Nephron progenitor cell (in vitro differentiated cells): ENCODE data around the gene SEH1L.

ENCODE experiments used
- DNase-seq: peaks from one replicate; pipeline ENCODE4 v3.0.0; 2021
- H3K27ac Mint-ChIP-seq: 2 replicates; pipeline ENCODE4 v1.8.0; 2021; ENCODE audit warnings: mild to moderate bottlenecking, moderate library complexity, mixed read lengths
- H3K27me3 Mint-ChIP-seq: 2 replicates; pipeline ENCODE4 v1.8.0; 2021; ENCODE audit warnings: mild to moderate bottlenecking, low read depth, mixed read lengths; ENCODE audit not compliant: poor library complexity
- H3K36me3 Mint-ChIP-seq: 2 replicates; pipeline ENCODE4 v1.8.0; 2021; ENCODE audit warnings: low read depth, mixed read lengths
- H3K4me1 Mint-ChIP-seq: 2 replicates; pipeline ENCODE4 v1.8.0; 2021; ENCODE audit warnings: mixed read lengths
- H3K4me3 Mint-ChIP-seq: 2 replicates; pipeline ENCODE4 v1.8.0; 2021; ENCODE audit warnings: mild to moderate bottlenecking, moderate library complexity, mixed read lengths
- H3K9me3 Mint-ChIP-seq: 2 replicates; pipeline ENCODE4 v1.8.0; 2021; ENCODE audit warnings: mild to moderate bottlenecking, moderate library complexity, mixed read lengths
- CTCF ChIP-seq: fragments of 200-600 bp; sonication (generic); IDR thresholded peaks from 2 replicates; pipeline ENCODE4 v1.5.0; 2021; ENCODE audit warnings: antibody characterized with exemption

SEH1L gene

GRCh38 chr18:12907258-12907925 lies 40.4 kb upstream of the SEH1L start:
- peaks cover 6% of the 10 kb centered on the region for H3K27me3 Mint-ChIP-seq
- H3K4me3 Mint-ChIP-seq: no peak overlapping the region
- no peak overlapping the region for H3K27ac Mint-ChIP-seq
- peaks cover 12% of the 10 kb centered on the region for H3K4me1 Mint-ChIP-seq
- DNase-seq: no peak
- H3K9me3 Mint-ChIP-seq: peaks cover 3% of the 10 kb centered on the region
- no peaks in the 10 kb centered on the region for H3K36me3 Mint-ChIP-seq
- TF ChIP-seq CTCF: no peak

GRCh38 chr18:12908706-12909105 lies 39.1 kb upstream of the SEH1L start:
- no peak for TF ChIP-seq CTCF
- Mint-ChIP-seq H3K4me1 (peaks cover 12% of the 10 kb centered on the region), H3K27ac (no peak overlapping the region), H3K27me3 (peaks cover 6% of the 10 kb centered on the region), H3K9me3 (peaks cover 14% of the 10 kb centered on the region), H3K4me3 (no peak overlapping the region), H3K36me3 (no peaks in the 10 kb centered on the region)
- DNase-seq: no peak

DNA sequence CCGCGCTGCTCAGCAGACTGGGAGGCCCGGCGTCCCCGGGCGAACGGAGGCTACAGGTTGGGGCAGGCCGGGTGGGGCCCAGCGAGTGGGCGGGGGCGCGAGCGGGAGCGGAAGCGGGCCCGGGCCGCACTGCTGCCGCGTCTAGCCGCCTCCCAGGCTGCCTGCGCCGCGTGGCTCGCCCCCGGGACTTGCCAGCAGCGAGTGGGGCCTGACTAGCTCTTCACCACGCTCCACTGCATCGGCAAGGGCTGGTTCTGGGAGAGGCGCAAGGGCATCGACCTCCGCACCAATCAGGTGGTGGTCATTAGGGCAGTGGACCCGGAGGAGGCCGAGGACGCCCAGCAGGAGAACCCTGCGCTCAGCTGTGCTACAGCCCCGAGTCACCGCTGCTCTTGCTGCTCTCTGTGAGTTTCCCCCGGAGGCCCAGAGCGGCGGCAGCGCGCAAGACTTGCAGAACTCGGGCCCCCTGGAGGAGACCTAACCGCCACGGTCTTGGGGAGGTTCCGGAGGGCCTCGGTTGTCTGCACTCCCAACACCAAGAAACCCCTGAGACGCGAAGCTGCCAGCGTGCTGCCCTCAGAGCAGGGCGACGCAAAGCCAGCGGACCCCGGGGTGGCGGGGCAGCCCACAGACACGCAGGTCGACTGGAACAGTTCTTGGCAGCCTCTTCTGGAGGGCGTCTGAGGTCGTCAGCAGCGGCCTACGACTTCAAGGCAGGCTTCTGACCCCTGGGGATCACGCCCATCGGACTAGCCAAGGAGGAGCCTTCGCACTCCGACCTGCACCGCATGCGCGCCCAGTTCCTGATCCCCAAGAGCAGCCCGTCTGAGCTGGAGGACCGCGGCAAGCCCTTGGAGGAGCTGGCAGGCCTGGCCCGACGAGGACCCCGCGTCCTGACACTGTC lies 36.5 kb upstream of the SEH1L start:
- H3K4me1 Mint-ChIP-seq: peaks cover 7% of the 10 kb centered on the region
- H3K4me3 Mint-ChIP-seq: no peak overlapping the region
- H3K27me3 Mint-ChIP-seq: peaks cover 6% of the 10 kb centered on the region
- peaks cover 18% of the 10 kb centered on the region for H3K9me3 Mint-ChIP-seq
- no peak overlapping the region for H3K27ac Mint-ChIP-seq
- no peak for DNase-seq
- no peaks in the 10 kb centered on the region for H3K36me3 Mint-ChIP-seq
- TF ChIP-seq CTCF: no peak

DNA sequence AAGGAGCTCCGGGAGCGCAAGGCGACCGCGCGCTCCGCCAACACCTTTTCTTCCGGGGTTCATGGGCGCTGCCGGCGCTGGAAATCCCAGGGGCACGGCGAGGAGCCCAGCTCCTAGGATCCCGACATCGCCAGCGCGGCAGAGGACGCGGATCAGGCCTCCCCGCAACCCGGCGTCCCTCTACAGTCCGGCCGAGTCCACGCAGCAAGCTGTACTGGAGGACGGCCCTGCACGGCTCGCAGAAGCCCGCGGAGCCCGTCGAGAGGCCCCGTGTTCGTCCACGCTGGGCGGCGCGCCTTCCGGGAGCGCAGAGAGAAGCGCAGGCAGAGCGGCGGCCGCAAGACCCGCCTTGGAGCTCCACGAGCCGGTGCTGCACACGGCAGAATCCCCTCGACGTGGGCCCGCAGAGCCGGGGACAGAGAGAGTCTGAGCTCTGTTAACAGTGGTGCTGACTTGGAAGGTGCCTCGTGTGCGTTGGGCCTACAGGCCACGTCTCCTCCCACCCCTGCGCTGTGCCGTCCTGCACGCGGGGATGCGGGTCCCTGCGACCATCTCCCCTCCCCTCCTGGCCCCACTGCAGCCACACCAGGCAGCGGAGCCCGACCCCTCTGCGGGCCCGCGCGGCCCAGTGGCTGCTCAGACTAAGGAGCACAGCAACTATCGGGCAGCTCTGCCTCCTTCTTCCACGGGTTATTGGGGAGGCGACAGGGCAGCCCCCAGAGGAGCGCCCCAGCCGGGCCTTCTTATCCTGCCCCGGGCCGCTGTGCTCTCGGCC lies 35.7 kb upstream of the SEH1L start:
- no peak overlapping the region for H3K4me3 Mint-ChIP-seq
- peaks cover 18% of the 10 kb centered on the region for H3K9me3 Mint-ChIP-seq
- no peak for DNase-seq
- H3K36me3 Mint-ChIP-seq: no peaks in the 10 kb centered on the region
- no peak overlapping the region for H3K27ac Mint-ChIP-seq
- peaks cover 6% of the 10 kb centered on the region for H3K4me1 Mint-ChIP-seq
- peaks cover 1% of the 10 kb centered on the region for H3K27me3 Mint-ChIP-seq
- no peak for TF ChIP-seq CTCF

DNA sequence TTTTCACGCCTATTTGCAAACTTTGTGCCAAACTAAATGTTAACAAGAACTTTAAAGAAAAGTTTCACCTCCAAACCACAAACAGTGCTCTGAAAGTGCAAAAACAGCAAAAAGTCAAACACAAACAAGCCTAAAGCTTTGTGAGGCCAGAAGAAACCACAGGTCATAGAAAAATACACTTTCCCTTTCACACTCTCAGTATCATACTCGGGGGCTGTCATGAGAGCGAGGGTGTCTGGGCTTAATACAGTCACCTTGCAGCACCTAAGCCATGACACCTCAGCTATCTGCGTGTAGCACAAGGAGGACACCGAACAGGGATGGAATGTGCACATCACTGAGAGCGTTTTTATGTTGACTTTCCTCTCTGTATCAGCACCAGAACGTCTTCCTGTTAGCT lies 26.6 kb upstream of the SEH1L start:
- no peak for DNase-seq
- H3K36me3 Mint-ChIP-seq: no peaks in the 10 kb centered on the region
- H3K4me1 Mint-ChIP-seq: no peaks in the 10 kb centered on the region
- no peak overlapping the region for H3K4me3 Mint-ChIP-seq
- no peak for TF ChIP-seq CTCF
- peaks cover 4% of the 10 kb centered on the region for H3K27me3 Mint-ChIP-seq
- H3K27ac Mint-ChIP-seq: no peak overlapping the region
- no peaks in the 10 kb centered on the region for H3K9me3 Mint-ChIP-seq
